DMS 273 treated with DMSO at 0.1 percent for 48 hours (cell line): ENCODE measurements around the gene SCAPER.

ENCODE experiments used
- DNase-seq: peaks from one replicate; lab custom pipeline; 2025; lab: John Stamatoyannopoulos, UW

Gene SCAPER, protein sequence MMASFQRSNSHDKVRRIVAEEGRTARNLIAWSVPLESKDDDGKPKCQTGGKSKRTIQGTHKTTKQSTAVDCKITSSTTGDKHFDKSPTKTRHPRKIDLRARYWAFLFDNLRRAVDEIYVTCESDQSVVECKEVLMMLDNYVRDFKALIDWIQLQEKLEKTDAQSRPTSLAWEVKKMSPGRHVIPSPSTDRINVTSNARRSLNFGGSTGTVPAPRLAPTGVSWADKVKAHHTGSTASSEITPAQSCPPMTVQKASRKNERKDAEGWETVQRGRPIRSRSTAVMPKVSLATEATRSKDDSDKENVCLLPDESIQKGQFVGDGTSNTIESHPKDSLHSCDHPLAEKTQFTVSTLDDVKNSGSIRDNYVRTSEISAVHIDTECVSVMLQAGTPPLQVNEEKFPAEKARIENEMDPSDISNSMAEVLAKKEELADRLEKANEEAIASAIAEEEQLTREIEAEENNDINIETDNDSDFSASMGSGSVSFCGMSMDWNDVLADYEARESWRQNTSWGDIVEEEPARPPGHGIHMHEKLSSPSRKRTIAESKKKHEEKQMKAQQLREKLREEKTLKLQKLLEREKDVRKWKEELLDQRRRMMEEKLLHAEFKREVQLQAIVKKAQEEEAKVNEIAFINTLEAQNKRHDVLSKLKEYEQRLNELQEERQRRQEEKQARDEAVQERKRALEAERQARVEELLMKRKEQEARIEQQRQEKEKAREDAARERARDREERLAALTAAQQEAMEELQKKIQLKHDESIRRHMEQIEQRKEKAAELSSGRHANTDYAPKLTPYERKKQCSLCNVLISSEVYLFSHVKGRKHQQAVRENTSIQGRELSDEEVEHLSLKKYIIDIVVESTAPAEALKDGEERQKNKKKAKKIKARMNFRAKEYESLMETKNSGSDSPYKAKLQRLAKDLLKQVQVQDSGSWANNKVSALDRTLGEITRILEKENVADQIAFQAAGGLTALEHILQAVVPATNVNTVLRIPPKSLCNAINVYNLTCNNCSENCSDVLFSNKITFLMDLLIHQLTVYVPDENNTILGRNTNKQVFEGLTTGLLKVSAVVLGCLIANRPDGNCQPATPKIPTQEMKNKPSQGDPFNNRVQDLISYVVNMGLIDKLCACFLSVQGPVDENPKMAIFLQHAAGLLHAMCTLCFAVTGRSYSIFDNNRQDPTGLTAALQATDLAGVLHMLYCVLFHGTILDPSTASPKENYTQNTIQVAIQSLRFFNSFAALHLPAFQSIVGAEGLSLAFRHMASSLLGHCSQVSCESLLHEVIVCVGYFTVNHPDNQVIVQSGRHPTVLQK (N-terminal part only)

DNA sequence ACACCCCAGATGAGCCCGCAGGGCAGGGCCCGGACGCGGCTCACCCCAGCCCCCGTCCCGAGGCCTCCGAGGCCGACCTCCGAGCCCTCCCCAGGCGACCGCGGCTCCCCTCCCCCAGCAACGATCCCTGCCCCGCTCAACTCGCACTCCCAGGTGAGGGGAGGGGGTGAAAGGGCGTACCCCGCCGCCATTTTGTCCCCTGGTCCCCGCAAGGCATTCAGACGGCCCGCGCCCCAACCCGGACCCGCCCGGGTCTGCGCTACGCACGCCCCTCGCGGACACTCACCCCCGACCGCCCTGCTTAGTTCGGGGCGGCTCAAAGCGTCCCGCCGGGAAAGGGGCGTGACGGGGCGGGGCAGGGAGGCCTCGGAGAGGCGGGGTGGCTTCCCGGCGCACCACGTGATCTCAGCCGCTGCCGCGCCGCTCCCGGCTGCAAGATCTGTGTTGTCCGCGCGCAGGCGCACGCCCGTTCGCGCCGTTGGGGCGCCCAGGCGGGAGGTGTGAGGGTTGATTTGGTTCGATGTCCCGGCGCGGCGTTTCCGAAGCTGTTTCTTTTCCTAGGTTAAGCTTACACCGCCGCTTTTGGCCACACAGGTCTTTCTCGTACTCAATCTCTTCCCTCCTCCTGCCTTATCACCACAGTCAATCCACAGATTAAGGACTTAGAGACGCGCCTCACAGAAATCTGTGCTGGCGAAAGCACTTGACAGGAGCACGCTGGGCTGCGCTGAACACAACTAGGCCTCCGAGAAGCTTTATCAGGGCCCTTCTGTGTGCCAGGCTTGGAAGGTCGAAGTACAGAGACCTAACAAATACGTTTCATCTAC, at the start of gene SCAPER:
SCAPER (minus strand) TSS at position 328 of the 827 bp plus-strand sequence. CDS start 21,523 bp downstream, outside the sequence.
- DNase-seq: peak; percentile 42

DNA sequence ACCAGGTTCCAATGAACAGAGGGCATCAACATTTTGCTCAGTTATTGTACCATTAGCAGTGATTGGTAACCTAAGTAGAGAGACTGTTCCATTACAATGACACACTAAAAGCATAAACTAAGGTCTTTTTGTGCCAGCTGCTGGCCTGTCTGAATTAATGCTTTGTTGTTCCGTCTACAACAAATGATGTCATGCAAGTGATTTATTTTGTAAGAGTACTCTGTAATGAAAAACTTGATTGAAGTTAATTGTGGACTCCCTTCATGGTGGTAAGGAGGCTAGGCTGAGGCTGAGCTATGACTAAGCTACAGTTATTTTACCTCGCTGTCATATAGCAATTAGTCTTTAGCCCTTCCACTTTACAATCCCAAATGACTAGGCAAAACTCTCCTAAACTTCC, 49.6 kb upstream of the SCAPER start:
- DNase-seq: no peak

- no peak for DNase-seq
These were observed 48.8 kb upstream of the SCAPER start for GRCh38 chr15:76953913-76954312.

DNA sequence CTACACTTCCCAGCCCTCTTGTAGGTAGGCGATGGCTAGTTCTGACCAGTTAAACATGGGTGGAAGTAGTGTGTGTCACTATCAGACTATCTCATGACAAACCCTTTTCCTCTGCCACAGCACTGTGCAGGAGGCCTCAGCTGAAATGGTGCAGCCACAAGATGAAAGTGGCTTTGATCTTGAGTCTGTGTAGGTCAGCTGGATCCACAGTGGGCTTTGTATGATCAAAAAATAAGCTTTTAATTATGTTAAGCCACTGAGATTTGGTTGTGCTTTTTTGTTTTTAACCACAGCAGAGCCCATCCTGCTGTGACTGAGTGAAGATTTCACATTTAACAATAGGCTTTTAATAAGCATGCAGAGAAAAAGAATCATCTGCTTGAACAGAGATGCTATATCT, 46.1 kb upstream of the SCAPER start:
- no peak for DNase-seq

GRCh38 chr15:76947454-76947853, 42.3 kb upstream of the SCAPER start:
- DNase-seq: no peak

GRCh38 chr15:76945494-76946093, 40.5 kb upstream of the SCAPER start:
- no peak for DNase-seq

DNA sequence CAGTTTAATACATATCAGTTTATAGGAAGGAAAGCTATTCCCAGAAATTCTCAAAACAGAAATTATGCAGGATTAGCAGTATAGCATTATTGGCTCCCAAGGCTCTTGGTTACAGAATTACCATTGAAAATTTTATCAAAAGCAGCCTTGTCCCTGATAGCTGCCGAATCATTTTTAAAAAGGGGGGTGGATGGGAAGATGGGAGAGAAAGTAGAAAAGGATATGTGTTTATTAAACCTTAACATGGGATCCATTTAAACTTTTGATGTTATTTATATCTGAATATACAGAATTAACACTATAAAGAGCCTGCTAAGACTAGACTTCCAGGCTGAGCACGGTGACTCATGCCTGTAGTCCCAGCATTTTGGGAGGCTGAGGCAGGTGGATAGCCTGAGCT, 37.2 kb upstream of the SCAPER start:
- no peak for DNase-seq

DNA sequence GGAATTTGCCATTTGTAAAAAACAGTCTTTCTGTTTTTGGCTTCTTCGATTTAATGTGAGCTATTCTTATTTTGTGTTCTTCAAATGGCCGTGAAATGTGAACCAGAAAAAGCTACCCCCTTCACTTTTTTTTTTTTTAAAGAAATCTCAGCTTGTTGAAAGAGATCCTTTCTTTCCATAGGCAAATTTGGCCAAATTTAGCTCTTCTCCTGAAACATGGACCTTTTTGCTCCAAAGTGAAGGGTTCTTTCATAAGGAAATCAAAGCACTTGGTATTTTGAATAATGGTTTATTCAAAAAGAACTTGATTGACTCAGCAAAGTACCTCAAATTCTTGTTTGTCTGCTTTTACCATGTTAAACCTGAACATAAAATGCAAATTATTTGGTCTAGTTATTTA, 36.5 kb upstream of the SCAPER start:
- DNase-seq: no peak

GRCh38 chr15:76939715-76940114, 34.6 kb upstream of the SCAPER start:
- DNase-seq: no peak

- no peak for DNase-seq
These were observed 33.6 kb upstream of the SCAPER start for GRCh38 chr15:76938752-76939151.

DNA sequence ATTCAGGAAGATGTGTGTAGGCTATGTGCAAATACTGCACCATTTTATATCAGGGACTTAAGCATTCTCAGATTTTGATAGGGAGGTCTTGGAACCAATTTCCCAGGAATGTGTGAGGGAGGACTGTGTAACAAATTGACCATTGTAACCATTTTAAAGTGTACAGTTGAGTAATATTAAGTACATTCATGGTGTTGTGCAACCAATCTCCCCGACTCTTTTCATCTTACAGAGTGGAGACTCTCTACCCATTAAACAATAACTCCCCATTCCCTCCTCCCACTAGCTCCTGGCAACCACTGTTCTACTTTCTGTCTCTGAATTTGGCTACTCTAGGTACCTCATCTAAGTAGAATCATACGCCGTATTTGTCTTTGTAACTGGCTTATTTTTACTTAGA, 31.5 kb upstream of the SCAPER start:
- no peak for DNase-seq

DNA sequence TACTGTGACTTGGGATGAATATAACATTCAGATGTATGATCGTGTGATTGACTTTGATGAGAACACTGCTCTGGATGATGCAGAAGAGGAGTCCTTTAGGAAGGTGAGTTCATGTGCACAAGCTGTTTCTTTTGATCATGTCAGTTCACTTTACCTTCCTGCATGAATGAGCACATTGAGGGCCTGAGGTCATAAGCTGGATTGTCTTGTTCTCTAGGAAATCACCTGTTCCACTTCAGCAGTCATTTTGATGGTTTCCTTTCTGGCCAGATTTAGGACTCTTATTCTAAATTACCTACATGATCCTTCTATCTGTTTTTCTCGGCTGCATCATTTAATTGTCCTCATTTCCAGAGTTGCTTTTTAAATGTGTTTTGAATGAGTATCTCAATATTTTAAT, 30.5 kb upstream of the SCAPER start:
- no peak for DNase-seq

DNA sequence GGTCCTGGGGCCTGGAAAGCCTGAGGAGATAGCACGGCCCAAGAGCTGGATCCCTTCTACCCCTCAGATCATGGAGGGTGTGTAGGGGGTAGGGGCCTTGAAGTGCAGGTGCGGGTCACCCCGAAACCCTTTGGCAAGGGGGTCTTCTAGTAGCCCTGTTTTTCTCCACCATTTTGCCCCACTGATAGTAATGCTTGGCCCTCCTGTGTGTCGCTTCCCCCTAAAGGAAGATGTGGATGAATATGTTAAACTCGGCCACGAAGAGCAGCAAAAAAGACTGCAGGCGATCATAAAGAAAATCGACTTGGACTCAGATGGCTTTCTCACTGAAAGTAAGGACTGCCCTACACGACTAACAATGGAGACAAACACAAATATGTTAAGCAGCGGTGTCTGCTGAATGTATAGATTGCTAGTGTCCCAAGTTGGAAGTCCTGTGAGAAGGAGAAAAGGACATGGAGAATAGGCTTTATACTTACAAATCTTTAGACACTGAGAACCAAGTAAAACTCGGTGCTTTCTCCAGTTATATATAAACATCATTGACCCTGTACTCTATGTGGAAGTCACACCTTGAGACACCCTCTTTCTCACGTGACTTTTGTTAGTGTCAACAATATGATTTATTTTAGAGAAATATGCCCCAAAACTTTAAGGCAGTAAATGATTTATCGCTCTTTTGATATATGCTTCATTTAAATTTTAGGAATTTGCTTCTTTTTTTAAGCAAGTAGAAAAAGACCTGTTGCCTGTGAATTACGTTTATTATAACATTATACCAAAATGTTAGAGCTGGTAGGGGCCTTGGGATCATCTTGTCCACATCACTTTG, 27.2 kb upstream of the SCAPER start:
- no peak for DNase-seq

- peak; percentile 62 for DNase-seq
These were observed 26.4 kb upstream of the SCAPER start, which contains the start of gene RCN2 for GRCh38 chr15:76931397-76932134. Gene RCN2, plus strand, starts transcription at chr15:76931749. Its CDS starts 93 bp downstream, at chr15:76931842.

DNA sequence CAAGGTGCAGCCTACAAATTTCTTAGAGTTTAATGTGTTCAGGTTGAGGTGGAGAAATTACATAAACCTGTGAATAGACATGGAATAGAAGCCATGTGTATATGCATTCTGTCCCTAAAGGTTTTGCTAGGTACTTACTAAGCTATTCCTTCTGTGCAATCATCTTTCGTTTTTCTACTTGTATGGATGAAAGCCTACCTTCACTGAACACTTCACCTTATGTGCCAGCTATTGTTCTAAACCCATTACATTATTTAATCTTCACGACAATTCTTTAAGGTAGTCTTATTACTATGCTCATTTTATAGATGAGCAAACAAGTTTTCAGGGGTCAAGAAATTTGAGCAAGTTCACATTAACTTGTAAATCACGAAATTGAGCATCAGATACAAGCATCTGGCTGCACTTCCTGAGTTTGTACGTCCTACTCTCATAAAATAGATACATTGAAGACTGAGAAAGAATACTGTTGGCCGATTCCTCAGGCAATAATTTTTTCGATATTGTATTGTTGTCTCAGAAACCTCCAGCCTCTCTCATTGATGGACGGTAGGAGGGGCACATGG, 25.8 kb upstream of the SCAPER start:
- DNase-seq: no peak

DNA sequence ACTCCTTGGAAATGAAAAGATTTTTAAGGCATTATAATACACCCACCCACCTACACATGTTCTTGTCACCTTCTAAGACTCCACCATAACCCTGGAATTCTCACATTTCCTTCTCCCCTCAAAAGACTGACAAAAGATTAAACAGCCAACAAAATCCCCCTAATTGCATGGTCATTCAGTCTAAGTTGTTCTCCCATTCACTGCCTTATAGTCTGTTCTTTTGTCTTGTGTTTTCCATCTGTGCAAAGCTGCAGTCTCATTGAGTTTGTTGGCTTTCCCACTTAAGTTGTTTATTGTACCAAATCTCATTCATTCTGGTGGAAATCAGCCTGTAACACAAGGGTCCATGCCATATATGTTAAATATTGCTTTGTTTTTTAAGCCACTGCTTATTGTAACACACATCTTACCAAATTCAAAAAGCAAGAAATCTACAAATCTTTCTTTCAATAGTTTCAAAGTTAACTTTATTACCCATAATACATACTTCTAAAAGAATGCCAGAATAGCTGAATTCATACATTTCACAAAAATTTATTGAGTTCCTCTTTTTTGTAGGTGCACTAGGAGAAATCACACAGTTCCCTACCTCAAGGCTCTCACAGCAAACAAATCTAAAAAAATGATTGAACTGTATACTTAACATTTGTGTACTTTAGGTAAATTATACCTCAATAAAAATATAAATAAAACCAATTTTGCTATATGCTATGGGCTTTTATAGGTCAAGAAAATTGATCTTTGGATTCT, 24.0 kb upstream of the SCAPER start:
- DNase-seq: no peak

DNA sequence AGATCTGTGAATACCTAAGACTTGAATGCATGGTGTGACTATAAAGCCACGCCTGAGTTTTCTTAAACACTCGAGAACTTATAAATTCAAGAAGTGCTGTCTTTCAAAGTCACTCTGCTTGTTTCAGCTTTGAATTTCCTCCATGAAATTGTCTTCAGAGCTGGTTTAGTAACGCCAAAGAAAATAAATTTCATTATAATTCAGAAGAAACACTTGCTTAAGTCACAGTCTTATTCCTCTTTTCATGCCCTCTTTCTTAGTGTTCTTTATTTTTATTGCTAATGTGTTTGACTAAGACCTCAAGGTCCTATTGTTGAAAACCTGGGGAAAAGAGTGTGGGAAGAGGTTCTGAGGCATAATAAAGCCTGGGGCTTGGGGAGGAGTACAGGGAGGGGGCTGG, 23.1 kb upstream of the SCAPER start:
- DNase-seq: no peak

DNA sequence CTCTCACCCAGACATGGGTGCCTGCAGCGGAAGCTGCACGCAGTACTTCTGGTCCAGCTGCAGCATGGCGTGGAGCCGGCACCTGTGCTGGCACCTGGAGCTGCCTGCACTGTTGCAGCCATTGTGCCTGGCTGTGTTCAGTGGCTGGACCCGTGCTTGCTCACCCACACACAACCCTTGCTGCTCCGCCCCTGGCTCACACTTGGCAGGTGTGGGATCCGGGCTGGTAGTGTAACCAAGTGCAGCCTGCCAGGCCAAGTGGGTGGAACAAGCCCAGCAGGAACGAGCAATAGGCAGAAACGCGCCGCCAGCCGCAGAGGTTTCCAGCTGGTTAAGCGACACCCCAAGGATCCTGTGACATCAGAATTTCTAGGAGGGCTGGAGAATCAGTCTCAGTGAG, 11.2 kb upstream of the SCAPER start:
- no peak for DNase-seq
